GM10248 (cell line): Measurements from ENCODE around the gene CCDC171.

ENCODE experiments used
- CTCF ChIA-PET: fragments of 300-600 bp; sonication (Branson Sonifier 250); formaldehyde crosslinking; extraction: SDS; loops from one replicate; lab custom pipeline; 2021; ENCODE audit warnings: antibody characterized with exemption; lab: Yijun Ruan, JAX
- POLR2A ChIA-PET: fragments of 350-650 bp; sonication (Branson Sonifier 250); formaldehyde crosslinking; extraction: SDS; loops from one replicate; lab custom pipeline; 2020; ENCODE audit warnings: antibody characterized with exemption; lab: Yijun Ruan, JAX
- DNase-seq: peaks from one replicate; pipeline ENCODE4 v3.0.0; 2012; ENCODE audit errors: extremely low spot score
- TF ChIP-seq, protein P1 (sequence below): IDR thresholded peaks from 2 replicates; pipeline ENCODE4 v1.5.1; 2012; ENCODE audit warnings: mild to moderate bottlenecking, low read depth; ENCODE audit errors: extremely low read depth, missing control alignments, control extremely low read depth

CCDC171 gene

DNA sequence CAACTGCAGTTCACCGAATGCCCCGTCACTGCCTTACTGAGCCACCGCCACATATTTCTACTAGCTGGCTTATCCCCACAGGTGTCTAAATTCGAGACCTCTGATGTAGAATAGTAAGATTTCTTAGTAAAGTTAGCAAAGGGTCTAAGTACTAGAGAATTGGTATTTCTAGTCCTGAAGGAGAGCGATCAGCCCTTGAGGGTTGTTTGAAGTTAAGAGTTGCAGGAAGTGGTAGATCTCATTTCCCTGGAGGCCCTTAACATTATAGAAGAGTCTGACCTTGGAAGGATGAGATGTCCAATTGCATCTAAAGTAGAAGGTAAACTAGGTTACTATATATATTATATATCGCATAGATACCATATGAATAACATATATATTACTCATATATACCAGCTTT is 451.8 kb downstream of the CCDC171 start:
- no peak for DNase-seq
- POLR2A ChIA-PET: no interaction called here
- CTCF ChIA-PET: no interaction called here
- TF ChIP-seq, protein P1, sequence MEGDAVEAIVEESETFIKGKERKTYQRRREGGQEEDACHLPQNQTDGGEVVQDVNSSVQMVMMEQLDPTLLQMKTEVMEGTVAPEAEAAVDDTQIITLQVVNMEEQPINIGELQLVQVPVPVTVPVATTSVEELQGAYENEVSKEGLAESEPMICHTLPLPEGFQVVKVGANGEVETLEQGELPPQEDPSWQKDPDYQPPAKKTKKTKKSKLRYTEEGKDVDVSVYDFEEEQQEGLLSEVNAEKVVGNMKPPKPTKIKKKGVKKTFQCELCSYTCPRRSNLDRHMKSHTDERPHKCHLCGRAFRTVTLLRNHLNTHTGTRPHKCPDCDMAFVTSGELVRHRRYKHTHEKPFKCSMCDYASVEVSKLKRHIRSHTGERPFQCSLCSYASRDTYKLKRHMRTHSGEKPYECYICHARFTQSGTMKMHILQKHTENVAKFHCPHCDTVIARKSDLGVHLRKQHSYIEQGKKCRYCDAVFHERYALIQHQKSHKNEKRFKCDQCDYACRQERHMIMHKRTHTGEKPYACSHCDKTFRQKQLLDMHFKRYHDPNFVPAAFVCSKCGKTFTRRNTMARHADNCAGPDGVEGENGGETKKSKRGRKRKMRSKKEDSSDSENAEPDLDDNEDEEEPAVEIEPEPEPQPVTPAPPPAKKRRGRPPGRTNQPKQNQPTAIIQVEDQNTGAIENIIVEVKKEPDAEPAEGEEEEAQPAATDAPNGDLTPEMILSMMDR: no peak

DNA sequence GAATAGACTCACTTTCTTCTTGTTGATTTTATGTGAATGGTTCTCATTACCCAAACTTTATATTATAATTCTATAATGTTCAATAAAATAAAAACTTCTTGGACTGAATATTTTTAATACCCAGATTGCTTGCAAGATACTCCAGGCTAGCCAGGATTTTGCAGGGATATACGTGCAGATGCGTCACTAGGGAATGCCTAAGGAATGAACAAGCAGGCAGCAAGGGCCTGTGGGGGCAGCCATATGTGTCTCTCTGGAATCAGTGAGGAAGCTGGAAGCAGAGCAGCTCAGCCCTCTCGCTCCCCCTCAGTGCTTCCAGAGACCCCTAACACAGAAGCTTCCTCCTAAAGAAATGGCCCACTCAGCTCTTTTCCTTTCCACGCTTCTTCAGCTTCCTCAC is 457.4 kb downstream of the CCDC171 start:
- TF ChIP-seq, protein P1: no peak
- ChIA-PET CTCF (no interaction called here), POLR2A (no interaction called here)
- DNase-seq: no peak

DNA sequence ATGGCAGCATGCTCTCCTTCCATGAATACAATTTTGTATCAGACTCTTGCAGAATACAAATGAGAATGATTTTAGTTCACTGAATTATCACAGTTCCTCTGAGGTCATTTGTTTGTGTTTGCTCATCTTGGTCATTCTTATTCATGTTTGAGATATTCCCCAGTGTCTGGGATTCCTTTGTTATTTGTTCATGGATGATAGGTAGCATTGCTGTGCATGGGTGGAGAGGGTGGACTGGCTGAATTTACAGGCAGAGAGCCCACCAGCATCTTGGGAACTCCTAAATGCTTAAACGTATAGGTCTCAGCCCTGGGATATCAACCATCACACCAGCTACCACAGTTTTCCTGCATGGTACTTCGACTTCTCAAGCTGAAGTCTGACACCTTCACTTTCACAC is 459.8 kb downstream of the CCDC171 start:
- ChIA-PET POLR2A (no interaction called here), CTCF (no interaction called here)
- TF ChIP-seq, protein P1: no peak
- no peak for DNase-seq

DNA sequence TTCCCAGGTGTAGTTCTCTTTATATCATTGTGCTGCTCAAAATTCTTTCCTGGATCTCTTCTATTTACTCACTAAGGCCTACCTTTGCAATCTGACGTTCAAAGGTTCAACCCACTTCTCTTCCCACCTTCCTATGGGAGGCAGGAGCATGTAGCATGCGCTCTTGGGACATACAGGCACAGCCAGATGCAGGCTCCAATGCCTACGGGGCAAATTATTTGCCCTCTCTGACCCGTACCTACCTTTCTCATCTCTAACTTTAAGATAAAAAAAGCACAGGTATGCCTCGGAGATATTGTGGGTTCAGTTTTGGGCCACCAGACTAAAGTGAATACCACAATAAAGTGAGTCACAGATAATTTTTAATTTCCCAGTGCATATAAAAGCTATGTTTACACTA is 460.5 kb downstream of the CCDC171 start:
- TF ChIP-seq, protein P1: no peak
- no peak for DNase-seq
- CTCF ChIA-PET: no interaction called here
- POLR2A ChIA-PET: no interaction called here

DNA sequence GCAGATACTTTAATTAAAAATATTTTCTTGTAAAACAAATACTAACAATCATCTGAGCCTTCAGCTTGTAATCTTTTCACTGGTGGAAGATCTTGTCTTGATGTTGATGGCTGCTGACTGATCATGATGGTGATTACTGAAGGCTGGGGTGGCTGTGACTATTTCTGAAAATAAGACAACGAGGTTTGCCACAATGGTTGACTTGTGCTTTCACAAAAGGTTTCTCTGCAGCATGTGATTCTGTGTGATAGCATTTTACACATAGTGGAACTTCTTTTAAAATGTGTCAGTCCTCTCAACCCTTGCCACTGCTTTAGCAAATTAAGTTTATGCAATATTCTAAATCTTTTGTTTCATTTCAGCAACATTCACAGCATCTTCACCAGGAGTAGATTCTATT is 461.0 kb downstream of the CCDC171 start:
- CTCF ChIA-PET: no interaction called here
- DNase-seq: no peak
- TF ChIP-seq, protein P1: no peak
- POLR2A ChIA-PET: no interaction called here

DNA sequence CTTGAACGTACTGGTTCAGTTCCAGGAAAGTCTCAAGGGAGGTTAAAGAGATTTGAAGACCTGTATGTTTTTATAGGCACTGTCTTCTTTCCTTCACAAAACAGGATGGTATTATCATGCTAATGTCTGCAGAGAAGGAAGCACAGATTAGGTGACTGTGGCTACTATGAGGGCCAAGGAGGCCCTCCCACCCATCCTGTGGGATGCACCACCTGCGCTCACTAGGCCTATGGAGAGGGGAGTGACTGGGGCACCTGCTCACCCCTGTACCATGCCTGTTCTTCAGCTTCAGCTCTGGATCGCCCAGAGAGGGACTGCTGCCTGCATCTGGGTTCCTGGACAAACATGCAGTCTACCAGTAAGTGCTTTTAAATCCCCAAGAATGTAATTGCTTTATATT is 469.4 kb downstream of the CCDC171 start:
- TF ChIP-seq, protein P1: no peak
- CTCF ChIA-PET: no interaction called here
- POLR2A ChIA-PET: no interaction called here
- DNase-seq: no peak

DNA sequence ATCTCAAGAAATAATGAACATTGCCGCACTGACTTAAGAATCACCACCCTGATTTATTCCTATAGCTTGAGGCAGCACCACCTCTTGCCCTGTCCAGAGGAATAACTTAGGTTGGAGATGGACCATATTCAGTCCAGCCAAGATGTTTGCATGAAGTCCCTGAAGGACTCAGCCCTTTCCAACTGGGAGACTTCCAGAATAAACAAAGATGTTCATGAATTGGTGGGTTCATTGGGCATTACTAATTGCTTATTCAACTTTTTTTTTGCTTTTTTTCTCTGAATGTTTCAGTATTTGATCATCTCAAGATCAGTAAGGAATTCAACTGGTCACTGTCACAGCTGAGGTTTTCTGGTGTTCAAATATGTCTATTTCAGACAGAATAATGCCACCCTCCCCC is 470.6 kb downstream of the CCDC171 start:
- no peak for DNase-seq
- ChIA-PET CTCF (interaction anchor here (0.6 kb wide), 1 partner anchor 35 kb away, joined by 3 read pairs; no protein-coding TSS in a partner anchor), POLR2A (no interaction called here)
- TF ChIP-seq, protein P1: no peak
